ENCODE measurements around the gene UBR7.

UBR7 gene

DNA sequence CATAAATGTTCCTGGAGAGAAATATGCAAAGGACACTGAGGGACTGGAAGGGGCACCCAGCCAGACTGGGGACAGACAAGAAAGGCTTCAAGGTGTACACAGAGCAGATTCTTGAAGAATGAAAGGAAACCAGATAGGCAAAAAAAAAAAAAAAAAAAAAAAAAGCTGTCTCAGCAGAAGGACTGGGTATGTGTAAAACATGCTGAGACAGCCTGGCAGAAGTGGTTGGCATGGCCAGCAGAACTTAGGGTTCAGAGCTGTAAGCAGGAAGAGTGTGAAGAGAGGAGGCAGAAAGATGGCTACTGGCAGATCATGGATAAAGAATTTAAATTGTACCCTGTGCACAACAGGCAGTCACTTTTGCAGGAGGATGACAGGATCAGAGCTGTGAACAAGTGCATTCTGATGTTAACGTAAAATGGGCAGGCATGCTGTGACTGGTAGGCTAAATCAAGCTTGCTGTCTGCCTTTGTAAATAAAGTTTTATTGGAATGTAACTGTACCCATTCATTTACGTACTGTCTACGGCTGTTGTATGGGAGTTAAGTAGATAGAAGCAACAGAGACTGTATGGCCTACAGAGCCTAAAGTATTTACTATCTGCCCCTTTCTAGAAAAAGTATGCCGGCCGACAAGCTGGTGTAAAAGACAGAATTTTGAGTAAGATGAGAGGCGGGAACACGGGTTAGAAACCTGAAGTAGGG lies 42.2 kb downstream of the UBR7 start:
- no peak for DNase-seq (ENCODE audit: low read depth)

DNA sequence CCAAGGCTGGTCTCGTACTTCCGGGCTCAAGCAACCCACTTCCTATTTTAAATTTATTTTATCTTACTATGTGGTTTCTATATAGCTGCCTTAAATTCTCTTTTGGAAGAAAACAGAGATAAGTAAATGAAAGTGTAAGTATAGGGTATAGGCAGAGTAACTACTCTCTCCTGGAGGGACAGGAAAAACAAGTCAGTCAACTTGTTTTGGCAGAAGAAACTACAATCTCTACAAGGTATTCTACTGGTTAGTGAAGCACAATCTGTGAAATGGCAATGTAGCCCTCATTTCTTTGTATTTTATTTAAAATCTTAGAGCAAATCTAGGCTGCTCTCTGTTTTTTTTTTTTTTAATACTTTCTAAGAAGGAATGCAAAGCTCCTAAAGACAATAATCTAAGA lies 55.4 kb downstream of the UBR7 start:
- DNase-seq (ENCODE audit: low read depth) = no peak

DNA sequence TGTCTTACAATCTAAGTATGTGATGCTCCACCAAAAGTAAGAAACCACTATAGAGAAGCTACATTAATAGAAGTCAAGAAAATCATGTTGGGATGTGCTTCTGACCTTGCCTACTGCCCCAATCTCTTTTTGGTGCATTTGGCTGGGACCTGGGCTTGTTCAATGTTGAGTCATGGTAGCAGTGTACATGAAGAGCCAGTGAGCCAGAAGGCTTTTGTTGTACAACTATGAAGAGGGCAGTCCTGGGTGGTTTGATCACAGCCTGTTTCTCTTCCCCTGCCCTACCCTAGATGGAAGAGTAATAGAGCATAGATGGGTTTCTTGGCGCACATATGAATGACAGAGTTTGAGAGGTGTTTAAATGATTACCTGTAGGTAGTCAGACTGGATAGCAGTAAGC lies 56.4 kb downstream of the UBR7 start:
- DNase-seq (ENCODE audit: low read depth) = no peak

DNA sequence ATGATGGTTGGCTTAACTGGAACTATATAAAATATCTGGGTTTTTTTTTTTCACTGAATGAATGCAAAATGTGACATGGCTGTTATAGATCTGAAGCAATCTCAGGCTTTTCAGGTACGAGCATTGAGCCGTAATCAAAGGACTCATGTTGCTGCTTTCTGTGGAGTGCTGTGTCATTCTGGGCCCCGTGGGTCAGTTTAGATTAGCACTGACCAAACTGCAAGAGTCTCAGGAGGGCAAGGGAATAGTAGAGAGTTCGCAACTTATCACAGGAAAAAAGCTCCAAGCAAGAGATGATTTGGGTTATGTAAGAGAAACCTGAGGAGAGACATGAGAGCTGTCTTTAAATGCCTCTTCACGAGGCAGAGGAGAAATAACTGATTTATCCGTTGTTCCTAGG lies 59.1 kb downstream of the UBR7 start:
- no peak for DNase-seq (ENCODE audit: low read depth)

GRCh38 chr14:93267149-93267711 lies 60.2 kb downstream of the UBR7 start:
- no peak for DNase-seq (ENCODE audit: low read depth)

DNA sequence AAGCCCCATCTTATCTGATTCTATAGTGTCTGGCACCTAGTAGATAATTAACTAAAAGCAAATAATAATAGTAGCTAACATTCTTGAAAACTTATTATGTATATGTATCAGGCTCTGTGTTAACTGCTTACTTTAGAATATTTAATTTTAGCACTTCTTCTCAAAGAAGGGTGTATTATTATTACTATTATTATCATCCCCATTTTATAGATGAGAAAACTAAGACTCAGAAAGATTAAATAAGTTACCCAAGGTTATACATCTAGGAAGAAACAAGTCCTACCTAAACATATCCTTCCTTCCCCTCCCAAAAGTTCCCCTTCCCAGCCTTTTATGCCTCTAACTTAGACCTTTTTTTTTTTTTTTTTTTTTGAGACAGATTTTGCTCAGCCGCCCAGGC lies 61.4 kb downstream of the UBR7 start:
- no peak for DNase-seq (ENCODE audit: low read depth)

DNA sequence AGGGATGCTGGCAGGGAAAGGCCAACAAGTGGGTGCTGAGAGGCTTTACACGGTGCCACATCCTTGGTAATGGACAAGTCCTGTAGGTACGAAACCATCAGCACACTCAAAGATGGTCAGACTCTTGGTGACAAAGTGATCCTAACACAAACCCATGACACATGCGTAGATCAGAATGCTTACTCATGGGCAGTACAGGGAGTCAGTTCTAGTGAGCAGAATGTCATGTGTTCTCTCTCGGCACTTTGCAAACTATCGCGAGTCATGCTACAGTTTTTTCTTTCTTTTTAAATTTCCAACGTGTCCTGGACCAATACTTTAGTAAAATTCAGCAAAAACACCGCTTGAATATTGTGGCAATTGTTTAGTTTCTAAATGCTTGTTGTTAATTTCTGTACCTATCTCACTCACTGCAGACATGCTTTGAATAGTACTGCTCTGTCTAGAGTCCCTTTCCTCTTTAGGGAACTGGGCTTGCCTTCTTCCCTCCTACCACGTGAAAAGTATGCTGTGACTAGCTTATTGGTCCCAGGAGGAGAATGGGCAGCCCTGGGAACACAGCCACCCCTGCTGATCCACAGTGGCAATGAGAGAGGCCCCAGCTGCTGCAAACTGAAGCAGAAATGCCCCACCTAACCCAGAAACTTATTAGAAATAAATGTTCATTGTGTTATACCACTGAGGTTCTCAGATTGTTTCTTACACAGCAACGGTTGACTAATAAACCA lies 62.4 kb downstream of the UBR7 start:
- peak; percentile 70 for DNase-seq (ENCODE audit: low read depth)

GRCh38 chr14:93271111-93271510 lies 64.1 kb downstream of the UBR7 start:
- DNase-seq (ENCODE audit: low read depth) = no peak

DNA sequence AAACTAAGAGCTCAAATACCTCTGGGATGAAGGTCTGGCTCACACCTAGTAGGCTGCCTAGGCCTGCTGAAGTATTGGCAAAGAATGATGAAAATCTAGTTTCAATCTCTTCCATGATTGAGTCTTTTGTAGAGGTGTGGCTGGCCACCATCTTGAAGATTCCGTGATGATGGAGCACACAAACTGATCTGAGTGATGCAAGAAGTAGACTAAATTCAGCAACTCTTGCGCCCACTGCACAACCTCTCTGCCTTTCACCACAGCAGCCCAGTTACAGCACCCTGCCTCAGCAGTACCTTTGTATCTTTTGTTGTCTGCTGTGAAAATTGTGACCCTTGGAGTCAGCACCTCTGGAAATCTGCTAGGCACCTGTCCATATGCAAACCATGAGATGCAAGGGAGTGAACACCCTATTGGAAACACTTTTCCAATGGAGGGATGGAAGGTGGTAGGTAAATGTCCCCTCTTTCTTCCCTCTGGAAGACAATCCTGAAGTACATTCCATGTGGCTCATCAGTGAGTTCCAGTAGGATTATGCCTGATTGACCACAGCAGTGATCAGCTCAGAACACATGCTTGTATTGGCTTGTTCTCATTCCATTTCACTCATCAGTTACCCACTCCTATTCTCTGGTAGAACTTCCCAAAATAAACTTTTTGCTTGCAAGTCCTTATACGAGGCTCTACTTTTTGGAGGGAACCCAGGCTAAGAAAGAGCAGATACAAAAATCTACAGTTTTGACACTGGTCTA lies 67.2 kb downstream of the UBR7 start:
- DNase-seq (ENCODE audit: low read depth) = no peak

- DNase-seq (ENCODE audit: low read depth) = no peak
These were observed 69.1 kb downstream of the UBR7 start for GRCh38 chr14:93276031-93276716.

All from amniotic epithelial cell (primary cell).